Naive B cell (primary cell): Measurements from ENCODE around the gene A4GNT. TPM values are rescaled to one million over a fixed set of nuclear protein-coding genes. Genes with fewer than 3 reads are reported as not detected.
A peak's percentile ranks its signal among the peaks of the same experiment; 100 is the strongest.
"Not testable (repeated sequence)": the region's sequence is repeated elsewhere in the genome, so short reads cannot be mapped to it uniquely, and the experiment has no call there.

Experiments used
- ATAC-seq, 2 donors: fragments of 150-1000 bp; cut with Tn5 transposase; 2 replicates each; pipeline ENCODE4 v1.10.0; 2021; ENCODE audit warnings: low read depth in 2 of 2, mild to moderate bottlenecking in 2 of 2, moderate library complexity in 2 of 2
- DNase-seq: peaks from one replicate; pipeline ENCODE4 v3.0.0; 2022
- H3K27ac Mint-ChIP-seq, 6 donors: one replicate each; pipeline ENCODE4 v1.8.0; 2020 to 2022; ENCODE audit warnings: mild to moderate bottlenecking in 6 of 6, mixed read lengths in 6 of 6, moderate library complexity in 5 of 6, inconsistent platforms in 2 of 6
- H3K27me3 Mint-ChIP-seq, 3 donors: one replicate each; pipeline ENCODE4 v1.8.0; 2021 to 2022; ENCODE audit warnings: mixed read lengths in 3 of 3, mild to moderate bottlenecking in 1 of 3
- H3K36me3 Mint-ChIP-seq, 2 donors: one replicate each; pipeline ENCODE4 v1.8.0; 2020 to 2022; ENCODE audit warnings: mixed read lengths in 2 of 2, inconsistent platforms in 1 of 2, mild to moderate bottlenecking in 1 of 2
- H3K4me1 Mint-ChIP-seq, 3 donors: one replicate each; pipeline ENCODE4 v1.8.0; 2020 to 2022; ENCODE audit warnings: mixed read lengths in 3 of 3, inconsistent platforms in 1 of 3, mild to moderate bottlenecking in 1 of 3, moderate library complexity in 1 of 3
- H3K4me3 Mint-ChIP-seq, 8 donors: one replicate each; pipeline ENCODE4 v1.8.0; 2020 to 2022; ENCODE audit warnings: mild to moderate bottlenecking in 8 of 8, mixed read lengths in 8 of 8, moderate library complexity in 8 of 8, inconsistent platforms in 2 of 8
- H3K9me3 Mint-ChIP-seq, 7 donors: one replicate each; pipeline ENCODE4 v1.8.0; 2020 to 2022; ENCODE audit warnings: mixed read lengths in 7 of 7, mild to moderate bottlenecking in 5 of 7, inconsistent platforms in 2 of 7, moderate library complexity in 1 of 7
- polyA plus RNA-seq, 6 donors: library from polyadenylated mRNA; unstranded; fragments of 300-500 nt; fragmentation: Illumina TruSeq; gene quantifications; one replicate each; pipeline ENCODE4 v1.2.3, GENCODE V29; 2021; ENCODE audit warnings: low read depth in 6 of 6

Gene A4GNT
- polyA plus RNA-seq, 6 donors from 2014 or later = 0.19 TPM; not detected in 5

GRCh38 chr3:138113326-138113725 is 18.9 kb downstream of the A4GNT start:
- H3K27me3 Mint-ChIP-seq = peaks cover 41 to 83% (median 77%) of the 10 kb centered on the region in 3 donors
- ATAC-seq = no peak

DNA sequence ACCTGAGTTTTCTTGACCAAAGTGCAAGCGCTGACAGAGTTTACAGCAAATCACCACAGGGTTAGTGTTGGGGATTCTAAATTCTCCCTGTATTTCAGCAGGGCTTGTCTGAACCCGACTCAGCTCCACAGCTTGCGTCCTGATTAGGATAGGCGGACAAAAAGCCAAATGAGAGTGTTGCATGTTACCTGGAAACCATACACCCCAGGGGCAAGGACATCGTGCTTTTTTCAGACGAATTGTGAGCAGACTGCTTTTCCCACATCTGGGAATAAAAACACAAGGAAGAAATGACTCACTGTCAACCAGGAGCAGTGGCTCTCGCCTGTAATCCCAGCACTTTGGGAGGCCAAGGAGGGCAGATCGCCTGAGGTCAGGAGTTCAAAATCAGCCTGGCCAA is 19.8 kb downstream of the A4GNT start:
- H3K27me3 Mint-ChIP-seq = peaks cover 35 to 86% (median 70%) of the 10 kb centered on the region in 3 donors
- peaks cover 0 to 2% (median 0%) of the 10 kb centered on the region in 7 donors for H3K9me3 Mint-ChIP-seq
- H3K4me1 Mint-ChIP-seq = peaks cover 4 to 21% (median 12%) of the 10 kb centered on the region in 3 donors

More at GRCh38 chr3:138113326-138113725, 18.9 kb downstream of the A4GNT start:
- Mint-ChIP-seq H3K9me3 (peaks cover 0 to 2% (median 0%) of the 10 kb centered on the region in 7 donors), H3K4me3 (peak overlapping the region in 1 of 8 donors; percentile 28), H3K4me1 (peaks cover 4 to 21% (median 12%) of the 10 kb centered on the region in 3 donors), H3K36me3 (peaks cover 0 to 8% of the 10 kb centered on the region in 2 donors), H3K27ac (no peak overlapping the region)
- DNase-seq = no peak

DNA sequence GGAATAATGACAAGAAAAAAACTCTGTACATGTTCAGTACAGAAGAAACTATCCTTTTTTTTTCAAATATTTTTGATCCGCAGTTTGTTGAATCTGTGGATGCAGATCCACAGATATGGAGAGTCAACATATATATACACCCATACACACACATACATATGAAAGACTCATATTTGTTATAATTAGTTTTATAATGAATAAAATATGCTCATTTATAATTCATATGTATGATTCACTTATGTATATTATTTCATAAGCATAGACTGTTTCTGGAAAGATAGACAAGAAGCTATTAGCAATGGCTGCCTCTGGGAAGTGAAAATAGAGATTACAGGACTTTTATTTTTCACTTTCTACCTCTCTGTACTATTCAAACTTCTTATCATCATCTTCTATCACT is 26.6 kb downstream of the A4GNT start:
- DNase-seq = no peak
- no peaks in the 10 kb centered on the region for H3K36me3 Mint-ChIP-seq
- H3K27ac Mint-ChIP-seq = no peak overlapping the region
- no peaks in the 10 kb centered on the region for H3K4me1 Mint-ChIP-seq
- peaks cover 0 to 4% (median 0%) of the 10 kb centered on the region in 7 donors for H3K9me3 Mint-ChIP-seq
- H3K27me3 Mint-ChIP-seq = peaks cover 17 to 30% (median 23%) of the 10 kb centered on the region in 3 donors
- H3K4me3 Mint-ChIP-seq = no peak overlapping the region
- no peak for ATAC-seq

More for the DNA sequence above, 19.8 kb downstream of the A4GNT start:
- Mint-ChIP-seq H3K4me3 (no peak overlapping the region), H3K27ac (no peak overlapping the region), H3K36me3 (peaks cover 0 to 8% of the 10 kb centered on the region in 2 donors)
- DNase-seq = no peak
- ATAC-seq = no peak

- H3K9me3 Mint-ChIP-seq = peaks cover 0 to 4% (median 0%) of the 10 kb centered on the region in 7 donors
- no peak overlapping the region for H3K4me3 Mint-ChIP-seq
- no peak for DNase-seq
- H3K27ac Mint-ChIP-seq = no peak overlapping the region
- peaks cover 5 to 15% (median 9%) of the 10 kb centered on the region in 3 donors for H3K27me3 Mint-ChIP-seq
- no peaks in the 10 kb centered on the region for H3K36me3 Mint-ChIP-seq
- H3K4me1 Mint-ChIP-seq = no peaks in the 10 kb centered on the region
- no peak for ATAC-seq
Measured at GRCh38 chr3:138103466-138103865, 28.7 kb downstream of the A4GNT start.

- H3K27me3 Mint-ChIP-seq, ATAC-seq, H3K4me1 Mint-ChIP-seq, H3K36me3 Mint-ChIP-seq, H3K4me3 Mint-ChIP-seq, H3K27ac Mint-ChIP-seq, H3K9me3 Mint-ChIP-seq, DNase-seq: not testable (repeated sequence)
Measured at GRCh38 chr3:138101351-138101940, 30.7 kb downstream of the A4GNT start.

- ATAC-seq (no peak), DNase-seq (no peak)
- Mint-ChIP-seq H3K4me3 (no peak overlapping the region), H3K27ac (no peak overlapping the region), H3K36me3 (no peaks in the 10 kb centered on the region), H3K9me3 (peaks cover 0 to 1% (median 0%) of the 10 kb centered on the region in 7 donors), H3K27me3 (peaks cover 7 to 10% (median 9%) of the 10 kb centered on the region in 3 donors), H3K4me1 (no peaks in the 10 kb centered on the region)
Measured at GRCh38 chr3:138099417-138099816, 32.8 kb downstream of the A4GNT start.

GRCh38 chr3:138097192-138098172 is 34.7 kb downstream of the A4GNT start:
- Mint-ChIP-seq H3K9me3 (peaks cover 0 to 7% (median 0%) of the 10 kb centered on the region in 7 donors), H3K4me3 (no peak overlapping the region), H3K27ac (no peak overlapping the region), H3K4me1 (no peaks in the 10 kb centered on the region), H3K36me3 (no peaks in the 10 kb centered on the region), H3K27me3 (peaks cover 10 to 15% (median 13%) of the 10 kb centered on the region in 3 donors)
- ATAC-seq (no peak), DNase-seq (no peak)

DNA sequence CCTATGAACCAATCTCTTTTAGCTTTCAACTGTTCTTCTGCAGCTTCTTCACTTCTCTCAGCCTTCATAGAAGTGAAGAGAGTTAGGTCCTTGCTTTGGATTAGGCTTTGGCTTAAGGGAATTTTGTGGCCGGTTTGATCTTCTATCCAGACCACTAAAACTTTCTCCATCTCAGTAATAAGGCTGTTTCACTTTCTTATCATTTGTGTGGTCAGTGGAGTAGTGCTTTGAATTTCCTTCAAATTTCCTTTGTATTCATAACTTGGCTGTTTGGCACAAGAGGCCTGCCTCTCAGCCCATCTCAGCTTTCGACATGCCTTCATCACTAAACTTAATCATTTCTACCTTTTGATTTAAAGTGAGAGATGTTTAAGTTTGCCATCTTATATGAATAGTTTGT is 38.5 kb downstream of the A4GNT start:
- no peak overlapping the region for H3K4me3 Mint-ChIP-seq
- H3K27me3 Mint-ChIP-seq = peaks cover 10 to 29% (median 15%) of the 10 kb centered on the region in 3 donors
- no peak overlapping the region for H3K27ac Mint-ChIP-seq
- H3K4me1 Mint-ChIP-seq = no peaks in the 10 kb centered on the region
- H3K36me3 Mint-ChIP-seq = no peaks in the 10 kb centered on the region
- H3K9me3 Mint-ChIP-seq = peaks cover 0 to 7% (median 0%) of the 10 kb centered on the region in 7 donors
- ATAC-seq = no peak
- no peak for DNase-seq

DNA sequence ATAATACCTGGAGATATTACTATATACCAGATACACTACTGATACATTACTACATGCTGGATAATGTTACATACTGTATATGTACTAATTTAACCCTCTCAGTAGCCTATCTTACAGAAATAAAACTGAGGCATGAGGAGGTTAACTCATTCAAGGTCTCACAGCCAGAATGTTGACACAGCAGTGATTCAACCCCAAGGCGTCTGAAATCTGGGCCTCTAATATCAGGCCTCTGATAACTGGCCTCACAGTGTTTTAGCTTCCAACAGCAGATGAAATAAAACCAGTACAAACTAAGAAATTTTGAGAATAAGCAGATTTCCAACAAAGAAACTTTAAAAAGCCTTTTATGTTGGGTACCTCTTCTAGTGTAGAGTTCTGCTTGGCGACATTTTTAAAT is 40.2 kb downstream of the A4GNT start:
- no peak for ATAC-seq
- no peak overlapping the region for H3K27ac Mint-ChIP-seq

DNA sequence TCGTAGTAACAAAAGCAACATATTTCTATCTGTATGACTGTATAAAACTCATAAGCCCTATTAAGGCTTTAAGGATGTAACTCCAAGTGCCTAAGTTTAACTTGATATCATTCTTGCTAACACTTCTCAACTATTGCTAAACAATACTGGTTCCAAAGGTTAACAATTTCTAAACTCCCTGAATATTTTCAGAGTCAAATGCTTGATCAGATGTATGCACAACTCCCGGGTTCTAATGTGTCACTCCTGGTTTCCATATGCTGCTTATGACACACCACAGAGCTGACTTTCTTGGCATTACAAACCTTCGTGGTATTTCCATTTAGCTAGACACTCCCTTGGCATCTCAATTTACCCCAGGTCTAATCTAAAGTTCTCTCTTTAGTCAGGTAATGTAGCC is 43.1 kb downstream of the A4GNT start:
- Mint-ChIP-seq H3K9me3 (peaks cover 0 to 7% (median 0%) of the 10 kb centered on the region in 7 donors), H3K4me3 (no peak overlapping the region), H3K27ac (no peak overlapping the region), H3K36me3 (no peaks in the 10 kb centered on the region), H3K4me1 (no peaks in the 10 kb centered on the region), H3K27me3 (peaks cover 11 to 29% (median 16%) of the 10 kb centered on the region in 3 donors)
- no peak for ATAC-seq
- no peak for DNase-seq

More for the DNA sequence above, 40.2 kb downstream of the A4GNT start:
- Mint-ChIP-seq H3K27me3 (peaks cover 15 to 36% (median 15%) of the 10 kb centered on the region in 3 donors), H3K4me3 (no peak overlapping the region), H3K36me3 (no peaks in the 10 kb centered on the region), H3K4me1 (no peaks in the 10 kb centered on the region), H3K9me3 (peaks cover 0 to 7% (median 0%) of the 10 kb centered on the region in 7 donors)
- DNase-seq = no peak

DNA sequence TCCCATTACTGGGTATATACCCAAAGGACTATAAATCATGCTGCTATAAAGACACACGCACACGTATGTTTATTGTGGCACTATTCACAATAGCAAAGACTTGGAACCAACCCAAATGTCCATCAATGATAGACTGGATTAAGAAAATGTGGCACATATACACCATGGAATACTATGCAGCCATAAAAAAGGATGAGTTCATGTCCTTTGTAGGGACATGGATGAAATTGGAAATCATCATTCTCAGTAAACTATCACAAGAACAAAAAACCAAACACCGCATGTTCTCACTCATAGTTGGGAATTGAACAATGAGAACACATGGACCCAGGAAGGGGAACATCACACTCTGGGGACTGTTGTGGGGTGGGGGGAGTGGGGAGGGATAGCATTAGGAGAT is 46.4 kb downstream of the A4GNT start:
- not testable (repeated sequence) for H3K4me1 Mint-ChIP-seq, H3K27ac Mint-ChIP-seq, H3K36me3 Mint-ChIP-seq, H3K4me3 Mint-ChIP-seq, DNase-seq, ATAC-seq, H3K9me3 Mint-ChIP-seq
- H3K27me3 Mint-ChIP-seq = peaks cover 14 to 46% (median 24%) of the 10 kb centered on the region in 3 donors

GRCh38 chr3:138084196-138084595 is 48.0 kb downstream of the A4GNT start:
- Mint-ChIP-seq H3K27me3 (peaks cover 18 to 46% (median 28%) of the 10 kb centered on the region in 3 donors), H3K4me1 (no peaks in the 10 kb centered on the region), H3K4me3 (no peak overlapping the region), H3K36me3 (no peaks in the 10 kb centered on the region), H3K27ac (no peak overlapping the region), H3K9me3 (peaks cover 0 to 4% (median 0%) of the 10 kb centered on the region in 7 donors)
- ATAC-seq = no peak
- DNase-seq = no peak

- H3K4me3 Mint-ChIP-seq = no peak overlapping the region
- DNase-seq = no peak
Measured at GRCh38 chr3:138082992-138083386, 49.2 kb downstream of the A4GNT start.

More at GRCh38 chr3:138082992-138083386, 49.2 kb downstream of the A4GNT start:
- no peaks in the 10 kb centered on the region for H3K4me1 Mint-ChIP-seq
- peaks cover 0 to 4% (median 0%) of the 10 kb centered on the region in 7 donors for H3K9me3 Mint-ChIP-seq
- no peaks in the 10 kb centered on the region for H3K36me3 Mint-ChIP-seq
- no peak for ATAC-seq
- H3K27me3 Mint-ChIP-seq = peaks cover 18 to 37% (median 28%) of the 10 kb centered on the region in 3 donors
- H3K27ac Mint-ChIP-seq = no peak overlapping the region
